GM21360 (cell line): ENCODE results near the gene ENTREP3.
"Not testable (repeated sequence)": the region's sequence is repeated elsewhere in the genome, so short reads cannot be mapped to it uniquely, and the experiment has no call there.

Experiments
- ATAC-seq: cut with Tn5 transposase; IDR thresholded peaks from one replicate; pipeline ENCODE4 v1.9.1; 2021; ENCODE audit warnings: mild to moderate bottlenecking, moderate library complexity; ENCODE audit not compliant: unreplicated experiment

Gene ENTREP3, protein sequence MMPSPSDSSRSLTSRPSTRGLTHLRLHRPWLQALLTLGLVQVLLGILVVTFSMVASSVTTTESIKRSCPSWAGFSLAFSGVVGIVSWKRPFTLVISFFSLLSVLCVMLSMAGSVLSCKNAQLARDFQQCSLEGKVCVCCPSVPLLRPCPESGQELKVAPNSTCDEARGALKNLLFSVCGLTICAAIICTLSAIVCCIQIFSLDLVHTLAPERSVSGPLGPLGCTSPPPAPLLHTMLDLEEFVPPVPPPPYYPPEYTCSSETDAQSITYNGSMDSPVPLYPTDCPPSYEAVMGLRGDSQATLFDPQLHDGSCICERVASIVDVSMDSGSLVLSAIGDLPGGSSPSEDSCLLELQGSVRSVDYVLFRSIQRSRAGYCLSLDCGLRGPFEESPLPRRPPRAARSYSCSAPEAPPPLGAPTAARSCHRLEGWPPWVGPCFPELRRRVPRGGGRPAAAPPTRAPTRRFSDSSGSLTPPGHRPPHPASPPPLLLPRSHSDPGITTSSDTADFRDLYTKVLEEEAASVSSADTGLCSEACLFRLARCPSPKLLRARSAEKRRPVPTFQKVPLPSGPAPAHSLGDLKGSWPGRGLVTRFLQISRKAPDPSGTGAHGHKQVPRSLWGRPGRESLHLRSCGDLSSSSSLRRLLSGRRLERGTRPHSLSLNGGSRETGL

DNA sequence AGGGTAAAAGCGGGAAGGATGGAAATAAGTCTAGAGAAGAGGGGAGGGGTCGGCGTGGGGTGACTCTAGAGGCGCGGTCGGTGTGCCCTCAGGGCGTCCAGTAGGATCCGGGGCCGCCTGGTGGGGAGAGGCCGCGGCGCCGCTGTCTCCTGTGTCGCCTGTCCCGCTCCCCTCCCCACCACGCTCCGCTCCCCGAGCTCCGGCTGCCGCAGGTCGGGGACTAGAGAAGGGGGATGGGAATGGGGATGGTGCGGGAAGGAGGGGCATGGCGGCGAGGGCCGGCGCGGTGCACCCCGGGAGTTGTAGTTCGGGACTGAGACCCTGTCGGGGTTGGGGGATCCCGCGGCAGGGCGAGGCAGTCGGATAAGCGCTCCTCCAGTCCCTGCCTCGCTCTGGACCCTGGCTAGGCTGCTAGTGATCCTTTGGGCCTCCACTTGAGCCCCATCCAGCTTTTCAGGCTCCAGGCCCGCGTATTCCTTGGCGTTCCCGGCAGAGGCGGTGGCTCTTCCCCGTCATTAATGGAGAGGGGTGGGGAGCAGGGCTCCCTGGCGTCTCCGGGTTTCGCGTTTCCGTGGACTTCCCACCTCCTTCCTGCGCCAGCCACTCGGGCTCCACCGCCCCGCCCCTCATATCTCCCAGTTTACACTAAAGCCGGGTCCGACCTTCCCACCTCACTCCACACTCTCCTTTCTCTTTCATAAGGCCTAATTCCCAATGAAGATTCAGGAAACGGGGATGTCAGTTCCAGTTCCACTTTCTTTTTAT, at the start of gene ENTREP3:
TSS of gene ENTREP3 (minus strand) at position 241 of the 765 bp plus-strand sequence. CDS start 606 bp downstream, outside the sequence.
- ATAC-seq, result peak; percentile 42

DNA sequence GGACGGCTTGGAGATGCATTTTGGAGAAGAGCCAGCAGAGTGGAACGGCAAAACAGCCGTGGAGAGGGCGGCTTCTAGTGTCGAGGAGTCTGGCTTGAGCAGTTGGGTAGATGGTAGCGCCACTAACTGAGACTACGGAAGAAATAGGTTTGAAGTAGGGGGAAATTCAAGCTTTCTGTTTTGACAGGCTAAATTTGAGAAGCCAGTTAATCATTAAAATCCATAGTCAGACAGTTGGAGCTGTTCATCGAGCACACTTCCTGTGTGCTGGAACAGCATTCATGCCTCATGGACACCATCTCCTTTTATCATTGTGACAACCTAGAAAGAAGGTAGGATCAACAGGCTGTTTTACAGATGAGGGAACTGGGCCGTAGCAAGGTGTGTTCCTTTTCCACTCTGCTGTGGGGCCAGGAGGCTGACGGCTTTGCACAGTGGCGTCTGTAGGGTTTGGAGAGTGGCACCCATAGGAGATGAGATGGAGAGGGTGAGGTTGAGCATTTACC, 49.3 kb upstream of the ENTREP3 start:
- no peak for ATAC-seq

DNA sequence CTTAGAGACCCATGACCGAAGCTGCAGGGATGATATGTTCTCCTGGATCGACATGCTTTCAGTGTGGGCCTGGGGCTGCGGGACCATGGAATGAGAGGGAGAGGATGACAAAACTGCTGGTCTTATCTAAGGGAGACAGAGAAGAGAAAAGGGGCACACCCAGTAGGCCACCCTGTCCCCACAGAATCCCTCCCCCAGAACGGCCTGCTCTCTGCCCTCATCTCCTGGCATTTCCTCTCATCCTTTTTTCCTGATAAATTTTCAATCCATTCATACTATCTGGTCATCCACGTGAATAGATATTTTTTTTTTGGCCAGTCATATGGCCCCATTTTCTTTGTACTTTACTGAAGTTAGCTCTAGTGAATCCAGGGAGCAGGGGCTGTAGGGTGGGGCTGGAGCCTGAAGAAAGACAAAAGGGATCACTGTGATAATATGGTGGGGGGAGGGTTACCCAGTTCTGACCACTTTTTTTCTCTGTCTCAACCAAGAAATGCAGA, 46.1 kb upstream of the ENTREP3 start, which contains the start of gene PKLR:
TSS of gene PKLR (minus strand) at position 97 of the 500 bp plus-strand sequence. CDS start at position 54, 43 bp downstream.
- ATAC-seq, result no peak

DNA sequence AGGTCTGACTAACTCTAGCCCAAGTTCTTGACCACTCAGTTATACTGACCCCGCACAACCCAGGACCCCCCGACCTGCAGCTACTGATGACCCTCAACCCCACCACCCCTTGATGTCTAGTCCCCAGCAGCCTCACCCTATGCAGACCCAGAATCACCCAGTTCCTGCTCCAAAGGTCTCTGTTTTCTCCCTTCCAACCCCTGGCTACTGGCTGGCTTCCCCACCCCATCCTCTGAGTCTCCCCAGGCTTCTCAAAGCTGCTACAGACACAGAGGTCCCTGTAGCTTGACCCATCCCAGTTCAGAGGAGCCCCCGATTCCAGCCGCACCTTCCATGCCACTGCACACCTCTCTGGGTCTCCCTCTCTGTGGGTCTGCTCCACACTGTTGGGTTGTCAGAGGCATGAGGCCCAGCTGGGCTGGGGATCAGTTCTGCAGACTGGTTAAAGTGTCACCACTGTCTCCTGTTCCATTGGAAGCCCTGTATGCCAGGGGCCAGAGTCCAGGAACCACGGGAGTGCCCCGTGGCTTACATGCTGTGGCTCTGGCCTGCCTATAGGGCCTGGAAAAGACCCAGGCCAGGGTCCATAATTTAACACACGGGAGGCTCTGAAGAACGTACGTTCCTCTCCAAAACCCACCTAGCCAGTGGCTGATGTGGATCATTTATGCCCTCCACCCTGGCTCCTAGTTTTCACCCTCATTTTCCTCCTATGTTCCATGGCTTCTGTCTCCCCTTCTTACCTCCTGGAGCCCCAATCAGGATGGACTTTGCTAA, 45.5 kb upstream of the ENTREP3 start:
- ATAC-seq, result no peak

DNA sequence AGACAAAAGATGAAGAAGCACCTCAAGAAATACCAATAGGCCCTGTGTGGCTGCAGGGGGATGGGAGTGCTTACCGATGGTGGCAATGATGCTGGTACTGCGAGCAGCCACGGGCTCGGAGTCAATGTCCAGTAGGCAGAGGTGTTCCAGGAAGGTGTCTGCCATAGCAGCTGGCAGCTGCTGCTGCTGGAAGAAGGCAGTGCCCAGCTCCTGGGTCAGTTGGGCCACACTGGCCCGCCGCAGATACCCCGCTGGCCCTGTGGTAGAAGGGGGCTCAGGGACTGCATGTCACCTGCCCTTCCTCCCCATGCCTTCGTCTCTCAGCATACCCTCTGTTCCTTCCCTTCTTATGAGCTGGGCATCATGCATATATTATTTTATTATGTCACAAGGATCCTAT, 44.7 kb upstream of the ENTREP3 start:
- ATAC-seq, result no peak

DNA sequence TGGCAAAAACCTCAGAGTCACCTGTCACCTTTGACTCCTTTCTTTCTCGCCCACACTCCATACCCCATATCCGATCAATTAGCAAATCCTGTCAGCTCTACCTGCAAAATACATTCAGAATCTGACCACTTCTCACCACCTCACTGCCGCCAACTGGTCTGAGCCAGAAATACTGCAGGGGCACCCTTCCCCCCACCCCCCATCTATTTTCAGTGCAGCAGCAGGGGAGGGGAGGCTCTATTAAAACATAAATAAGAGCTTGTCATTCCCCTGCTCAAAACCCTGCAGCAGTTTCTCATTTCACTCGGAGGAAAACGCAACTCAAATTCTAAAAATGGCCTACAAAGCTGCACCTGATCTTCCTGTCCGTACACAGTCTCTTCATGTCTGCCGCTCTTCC, 42.1 kb upstream of the ENTREP3 start:
- ATAC-seq, result no peak

DNA sequence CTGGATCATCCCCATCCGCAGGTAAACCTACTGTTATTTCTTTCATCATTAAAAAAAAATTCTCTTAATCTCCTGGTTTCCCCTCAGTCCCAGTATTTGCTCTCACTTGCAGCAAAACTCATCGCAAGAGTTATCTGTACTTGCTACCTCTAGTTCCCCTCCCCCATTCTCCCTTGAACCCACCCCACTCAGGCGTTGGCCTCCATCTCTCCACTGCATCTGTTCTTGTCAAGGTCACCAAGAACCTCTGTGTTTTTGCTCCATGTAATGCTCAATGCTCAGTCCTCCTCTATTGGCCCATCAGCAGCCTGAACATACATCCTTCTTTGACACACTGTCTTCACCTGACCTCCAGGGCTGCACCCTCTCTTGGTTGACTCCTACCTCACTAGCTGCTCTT, 41.4 kb upstream of the ENTREP3 start:
- ATAC-seq, result no peak

DNA sequence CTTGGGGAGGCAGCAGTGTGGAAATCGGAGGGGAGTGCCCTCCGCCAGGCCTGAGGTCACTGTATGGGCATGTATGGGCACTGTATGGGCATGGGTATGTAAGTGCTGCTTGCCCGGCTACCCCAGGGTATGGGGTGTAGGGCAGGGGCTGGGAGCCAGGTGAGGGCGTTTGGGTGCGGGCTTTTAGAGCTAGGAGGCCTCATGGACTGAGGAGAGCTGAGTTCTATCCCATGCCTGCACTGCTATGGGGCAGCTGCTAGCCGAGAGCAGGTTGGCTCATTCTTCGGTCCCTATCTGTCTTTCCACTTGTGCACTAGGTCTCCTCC, 40.6 kb upstream of the ENTREP3 start:
- no peak for ATAC-seq

DNA sequence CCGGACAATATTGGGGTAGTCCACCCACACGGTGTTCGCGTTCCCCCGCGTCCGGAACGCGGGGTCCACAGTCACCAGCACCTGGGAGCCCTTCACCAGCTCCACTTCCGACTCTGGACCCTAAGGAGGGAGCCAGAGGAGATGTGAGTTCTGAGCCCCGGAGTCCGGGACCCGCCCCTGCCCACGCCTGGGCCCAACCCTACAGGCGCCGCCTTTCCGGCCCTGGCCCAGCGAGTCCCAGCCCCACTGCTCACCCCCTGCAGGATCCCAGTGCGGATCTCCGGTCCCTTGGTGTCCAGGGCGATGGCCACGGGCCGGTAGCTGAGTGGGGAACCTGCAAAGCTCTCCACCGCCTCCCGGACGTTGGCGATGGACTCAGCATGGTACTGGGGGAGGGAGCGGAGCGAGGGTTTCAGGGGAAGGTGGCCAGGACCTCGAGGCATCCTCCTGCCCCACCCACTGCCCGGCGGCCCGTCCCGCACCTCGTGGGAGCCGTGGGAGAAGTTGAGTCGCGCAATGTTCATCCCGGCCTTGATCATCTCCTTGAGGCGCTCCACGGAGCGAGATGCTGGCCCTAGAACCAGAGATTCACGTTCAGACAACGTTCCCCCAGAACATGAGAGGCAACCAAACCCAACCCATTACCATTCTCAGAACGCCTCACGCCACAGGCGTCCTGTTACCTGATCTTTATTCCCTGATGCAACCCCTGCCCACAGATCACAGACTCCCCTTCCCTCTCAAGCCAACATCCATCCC, 40.1 kb upstream of the ENTREP3 start:
- no peak for ATAC-seq

DNA sequence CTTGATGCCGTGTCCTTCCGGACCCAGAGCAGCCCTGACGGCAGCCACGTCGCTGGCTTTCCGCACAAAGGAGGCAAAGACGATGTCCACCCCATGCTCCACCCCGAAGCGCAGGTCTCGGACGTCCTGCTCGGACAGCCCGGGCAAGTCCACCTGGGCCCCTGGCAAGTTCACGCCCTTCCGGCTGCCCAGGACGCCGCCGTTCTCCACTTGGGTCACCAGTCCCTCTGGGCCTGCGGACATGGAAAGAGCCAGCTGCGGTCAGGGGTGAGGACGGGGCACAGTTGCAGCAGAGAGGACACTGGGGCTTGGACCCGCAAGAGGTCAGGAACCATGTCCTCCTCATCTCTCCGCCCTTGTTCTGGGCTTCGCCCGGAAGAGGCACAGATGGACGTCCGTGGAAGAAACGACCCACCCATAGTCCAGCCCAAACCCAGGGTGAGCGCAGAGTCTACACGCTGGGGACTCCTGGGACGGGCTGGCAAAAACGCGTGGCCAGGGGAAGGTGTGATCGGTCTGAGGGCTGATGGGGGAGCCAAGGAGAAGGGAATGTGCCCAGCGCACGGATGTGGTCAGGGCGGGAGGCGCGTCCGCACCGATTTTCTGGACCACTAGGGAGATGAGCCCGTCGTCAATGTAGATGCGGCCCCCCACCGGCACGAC, 39.4 kb upstream of the ENTREP3 start:
- ATAC-seq, result no peak

DNA sequence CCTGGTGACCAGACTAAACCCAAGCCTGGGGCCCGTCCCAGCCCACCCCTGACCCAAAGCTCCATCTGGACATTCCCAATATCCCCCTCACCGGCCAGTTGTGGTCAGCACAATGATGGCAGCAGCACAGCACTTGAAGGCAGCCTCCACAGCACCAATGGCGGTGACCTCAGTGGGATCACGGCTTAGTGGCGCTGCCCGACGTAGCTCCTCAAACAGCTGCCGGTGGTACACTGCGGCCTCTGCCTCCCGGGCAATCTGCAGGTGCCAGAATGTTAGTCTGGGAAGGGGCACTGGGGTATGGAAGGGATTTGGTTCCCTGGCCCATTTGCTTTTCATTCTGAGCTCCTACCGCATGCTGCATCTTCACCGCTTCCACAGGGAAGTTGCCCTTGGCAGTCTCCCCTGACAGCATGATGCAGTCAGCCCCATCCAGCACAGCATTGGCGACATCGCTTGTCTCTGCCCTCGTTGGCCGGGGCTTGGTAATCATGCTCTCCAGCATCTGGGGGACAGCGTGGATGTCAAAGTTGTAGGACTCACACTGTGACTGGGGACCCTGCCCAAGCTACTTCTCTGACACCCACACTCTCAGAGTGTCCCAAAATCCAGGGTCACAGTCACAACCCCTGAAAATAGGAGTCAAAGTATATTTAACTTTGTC, 37.9 kb upstream of the ENTREP3 start:
- no peak for ATAC-seq

DNA sequence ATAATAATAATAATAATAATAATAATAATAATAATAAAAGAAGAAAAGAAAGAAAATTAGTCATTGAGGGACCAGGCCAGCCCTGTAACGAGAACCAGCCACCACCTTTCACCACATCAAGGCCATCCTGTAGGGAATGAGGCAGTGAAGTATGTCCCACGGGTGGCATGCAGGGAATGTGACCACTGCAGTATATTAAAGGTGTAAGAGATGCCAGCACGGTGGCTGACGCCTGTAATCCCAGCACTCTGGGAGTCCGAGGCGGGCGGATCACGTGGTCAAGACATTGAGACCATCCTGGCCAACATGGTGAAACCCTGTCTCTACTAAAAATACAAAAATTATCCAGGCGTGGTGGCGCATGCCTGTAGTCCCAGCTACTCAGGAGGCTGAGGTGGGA, 35.7 kb upstream of the ENTREP3 start:
- ATAC-seq, result not testable (repeated sequence)

DNA sequence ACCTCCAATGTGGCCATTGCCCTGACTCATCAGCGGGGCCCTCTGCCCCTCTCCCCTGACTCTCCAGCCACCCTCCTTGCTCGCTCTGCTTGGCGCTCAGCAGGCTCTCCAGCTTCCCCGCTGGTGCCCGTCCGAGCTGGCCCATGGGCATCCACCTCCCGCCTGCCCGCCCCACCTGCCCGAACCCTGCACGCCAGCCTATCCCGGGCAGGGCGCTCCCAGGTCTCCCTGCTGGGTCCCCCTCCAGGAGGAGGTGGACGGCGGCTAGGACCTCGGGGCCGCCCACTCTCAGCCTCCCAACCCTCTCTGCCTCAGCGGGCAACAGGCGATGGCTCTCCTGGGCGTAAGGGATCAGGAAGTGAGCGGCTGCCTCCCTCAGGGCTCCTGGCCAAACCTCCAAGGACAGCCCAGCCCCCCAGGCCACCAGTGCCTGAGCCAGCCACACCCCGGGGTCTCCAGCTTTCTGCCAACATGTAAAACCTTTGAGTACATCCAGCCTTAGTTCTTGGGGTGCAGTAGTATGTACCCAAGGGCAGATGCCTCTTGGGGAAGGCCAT, 32.8 kb upstream of the ENTREP3 start:
- ATAC-seq, result no peak

DNA sequence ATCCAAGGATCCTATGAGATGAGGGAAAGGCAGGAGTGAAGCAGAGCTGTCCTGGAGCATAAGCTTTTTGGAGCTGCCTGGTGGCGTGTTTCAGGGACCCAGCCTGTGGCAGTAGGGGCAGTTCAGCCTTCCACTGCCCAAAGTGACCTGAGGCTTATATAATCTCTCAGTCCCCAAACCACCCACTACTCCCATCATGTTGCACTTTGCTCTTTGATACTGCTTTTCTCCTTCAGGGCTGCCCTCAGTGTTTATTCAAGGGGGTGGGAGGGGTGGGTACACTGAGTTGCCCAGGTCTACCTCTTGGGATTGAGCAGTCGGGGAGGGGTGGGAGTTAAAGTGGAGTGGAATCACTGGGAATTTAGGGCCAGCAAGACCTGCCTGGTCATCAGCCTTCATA, 31.3 kb upstream of the ENTREP3 start:
- ATAC-seq, result no peak

DNA sequence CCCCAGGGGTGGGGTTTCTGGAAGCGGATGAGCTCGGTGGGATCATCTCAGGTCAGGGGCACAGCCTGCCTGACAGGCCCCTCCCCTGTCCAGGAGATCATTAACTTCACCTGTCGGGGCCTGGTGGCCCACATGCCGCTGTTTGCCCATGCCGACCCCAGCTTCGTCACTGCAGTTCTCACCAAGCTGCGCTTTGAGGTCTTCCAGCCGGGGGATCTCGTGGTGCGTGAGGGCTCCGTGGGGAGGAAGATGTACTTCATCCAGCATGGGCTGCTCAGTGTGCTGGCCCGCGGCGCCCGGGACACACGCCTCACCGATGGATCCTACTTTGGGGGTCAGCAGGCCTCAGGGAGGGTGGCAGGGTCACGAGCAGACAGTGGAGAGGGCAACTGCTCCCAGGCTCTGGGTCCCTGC, 30.4 kb upstream of the ENTREP3 start:
- ATAC-seq, result no peak

DNA sequence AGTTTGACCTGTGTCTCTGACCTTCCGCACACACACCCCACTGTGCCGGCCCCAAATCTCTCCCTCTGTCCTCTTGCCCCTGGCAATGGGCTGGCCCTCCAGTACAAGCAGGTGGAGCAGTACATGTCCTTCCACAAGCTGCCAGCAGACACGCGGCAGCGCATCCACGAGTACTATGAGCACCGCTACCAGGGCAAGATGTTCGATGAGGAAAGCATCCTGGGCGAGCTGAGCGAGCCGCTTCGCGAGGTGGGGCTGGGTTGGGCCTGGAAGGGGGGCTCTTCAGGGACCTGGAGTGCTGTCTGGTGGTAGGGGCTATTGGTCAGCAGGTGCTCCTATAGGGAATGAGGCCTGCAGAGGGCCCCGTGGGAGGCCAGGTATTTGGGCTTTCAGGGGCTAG, 29.8 kb upstream of the ENTREP3 start:
- no peak for ATAC-seq

DNA sequence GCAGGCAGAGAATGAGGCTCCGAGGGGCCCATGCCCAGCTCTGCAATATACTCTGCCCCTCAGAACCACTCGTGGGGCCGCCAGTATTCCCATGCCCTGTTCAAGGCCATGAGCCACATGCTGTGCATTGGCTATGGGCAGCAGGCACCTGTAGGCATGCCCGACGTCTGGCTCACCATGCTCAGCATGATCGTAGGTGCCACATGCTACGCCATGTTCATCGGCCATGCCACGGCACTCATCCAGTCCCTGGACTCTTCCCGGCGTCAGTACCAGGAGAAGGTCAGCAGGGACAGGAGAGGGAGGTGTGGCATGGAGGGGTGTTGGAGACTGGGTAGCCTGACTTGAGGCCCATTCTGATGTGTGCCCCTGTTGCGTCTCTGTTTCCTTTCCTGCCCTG, 29.2 kb upstream of the ENTREP3 start:
- ATAC-seq, result no peak

DNA sequence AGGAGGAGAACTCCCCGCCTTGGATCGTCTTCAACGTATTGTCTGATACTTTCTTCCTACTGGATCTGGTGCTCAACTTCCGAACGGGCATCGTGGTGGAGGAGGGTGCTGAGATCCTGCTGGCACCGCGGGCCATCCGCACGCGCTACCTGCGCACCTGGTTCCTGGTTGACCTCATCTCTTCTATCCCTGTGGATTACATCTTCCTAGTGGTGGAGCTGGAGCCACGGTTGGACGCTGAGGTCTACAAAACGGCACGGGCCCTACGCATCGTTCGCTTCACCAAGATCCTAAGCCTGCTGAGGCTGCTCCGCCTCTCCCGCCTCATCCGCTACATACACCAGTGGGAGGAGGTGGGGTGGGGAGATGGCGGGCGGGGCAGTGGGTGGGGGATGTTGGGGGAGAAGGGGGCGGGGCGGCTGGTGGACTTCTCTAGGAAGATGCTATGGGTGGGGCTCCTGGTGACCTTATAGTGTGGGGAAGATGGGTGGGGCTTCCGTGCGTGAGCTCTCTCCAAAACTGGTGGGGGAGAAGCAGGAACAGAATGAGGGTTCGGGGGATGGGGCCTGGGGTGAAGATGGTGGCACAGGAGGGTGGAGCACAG, 27.3 kb upstream of the ENTREP3 start:
- no peak for ATAC-seq
